Stimulated activated CD8-positive, alpha-beta memory T cell treated with anti-CD3 and anti-CD28 coated beads, Interleukin-15, amount 100 ng/mL, for 1 hour (primary cell): ENCODE measurements around the gene CCL27.

Source experiments
- DNase-seq: peaks from one replicate; pipeline ENCODE4 v3.0.0-alpha.2; 2020; ENCODE audit warnings: low read depth

CCL27 gene

GRCh38 chr9:34625186-34625486 is 37.3 kb downstream of the CCL27 start:
- no peak for DNase-seq

- DNase-seq: no peak
Measured at GRCh38 chr9:34624475-34625185, 37.8 kb downstream of the CCL27 start.

- no peak for DNase-seq
Measured at GRCh38 chr9:34623374-34624235, 38.9 kb downstream of the CCL27 start.

DNA sequence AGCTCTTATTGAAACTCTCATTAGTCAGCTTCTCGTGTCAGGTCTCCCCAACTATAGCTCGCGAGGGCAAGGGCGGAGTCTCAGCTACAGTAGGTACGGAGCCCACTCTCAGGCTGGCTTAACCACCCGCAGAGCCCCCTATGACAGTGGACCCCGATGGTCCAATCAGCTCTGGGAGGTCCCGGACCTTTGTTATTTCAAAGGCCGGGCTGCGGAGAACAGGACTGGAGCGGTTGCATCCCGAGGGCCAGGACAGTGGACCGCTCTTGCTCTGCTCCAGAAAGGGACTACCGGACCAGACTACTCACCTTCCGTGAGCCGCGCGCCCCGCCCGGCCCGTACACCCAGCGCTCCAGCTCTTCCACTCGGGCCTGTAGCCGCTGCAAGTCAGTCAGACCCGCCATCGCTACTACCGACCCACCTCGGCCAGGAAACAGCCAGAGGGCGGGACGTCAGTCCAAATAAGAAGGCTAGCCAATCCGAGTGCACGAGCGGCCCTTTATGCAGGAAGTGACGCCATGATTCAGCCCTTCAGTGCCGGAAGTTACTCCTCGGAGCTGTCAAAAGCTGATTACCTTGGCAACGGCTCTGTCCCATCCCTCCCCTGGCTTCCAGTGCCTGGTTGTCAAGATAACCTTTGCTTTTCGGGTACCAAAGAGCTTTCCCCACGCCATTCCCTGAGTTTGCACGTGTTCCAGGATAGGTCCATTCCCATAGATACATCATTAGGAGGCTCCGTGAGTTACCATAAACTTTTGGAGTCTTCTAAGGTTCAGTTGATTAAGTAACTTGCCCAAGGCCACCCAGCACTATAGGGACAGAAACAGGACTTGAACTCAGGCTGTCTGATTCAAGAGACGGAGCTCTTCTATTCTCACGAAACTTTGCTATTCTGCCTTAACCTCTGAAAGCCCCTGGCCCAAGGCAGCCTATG is 42.1 kb downstream of the CCL27 start, which contains the start of gene DCTN3:
DCTN3 (minus strand) TSS at position 435 of the 934 bp plus-strand sequence; CDS start at position 404, 31 bp downstream.
- DNase-seq: peak; percentile 80

- DNase-seq: no peak
Measured at GRCh38 chr9:34615132-34615531, 47.3 kb downstream of the CCL27 start.

GRCh38 chr9:34612788-34613390 is 49.6 kb downstream of the CCL27 start:
- peak; percentile 51 for DNase-seq
